Heart right ventricle (tissue), 16 donors: ENCODE data around the gene ARRDC4. TPM values are rescaled to one million over a fixed set of nuclear protein-coding genes. Genes with fewer than 3 reads are reported as not detected.

Experiments used
- ATAC-seq, 8 donors: fragments of 200-7000 bp; cut with Tn5 transposase; one replicate each; pipeline ENCODE4 v1.9.1; 2020; ENCODE audit warnings: mild to moderate bottlenecking in 8 of 8, moderate library complexity in 8 of 8, moderate number of reproducible peaks in 1 of 8
- DNase-seq, 2 donors: peaks; one replicate each; pipeline ENCODE4 v3.0.0-alpha.2; 2020
- H3K27ac ChIP-seq, 10 donors: fragments of 200-600 bp; sonication (generic) in 2 of 10; one replicate each; pipeline versions ENCODE4 v1.5.0 to v1.8.0; 2020 to 2022; ENCODE audit warnings: mild to moderate bottlenecking in 3 of 10
- H3K27me3 ChIP-seq, 7 donors: fragments of 200-600 bp; one replicate each; pipeline ENCODE4 v1.8.0; 2021 to 2022; ENCODE audit warnings: mild to moderate bottlenecking in 2 of 7
- H3K36me3 ChIP-seq, 9 donors: fragments of 200-600 bp; sonication (generic) in 1 of 9; one replicate each; pipeline versions ENCODE4 v1.5.0 to v1.8.0; 2020 to 2022; ENCODE audit warnings: mild to moderate bottlenecking in 2 of 9
- H3K4me1 ChIP-seq, 9 donors: fragments of 200-600 bp; sonication (generic) in 1 of 9; one replicate each; pipeline versions ENCODE4 v1.5.0 to v1.8.0; 2020 to 2022; ENCODE audit warnings: mild to moderate bottlenecking in 4 of 9
- H3K4me3 ChIP-seq, 10 donors: fragments of 200-600 bp; sonication (generic) in 2 of 10; one replicate each; pipeline versions ENCODE4 v1.5.0 to v1.8.0; 2020 to 2022; ENCODE audit warnings: mild to moderate bottlenecking in 7 of 10, moderate library complexity in 2 of 10
- H3K9me3 ChIP-seq, 11 donors: fragments of 200-600 bp in 10 of 11; sonication (generic) in 2 of 11; one replicate each; pipeline versions ENCODE4 v1.5.0 to v1.8.0; 2013 to 2022; ENCODE audit warnings: mild to moderate bottlenecking in 2 of 11, control low read depth in 1 of 11, moderate library complexity in 1 of 11
- CTCF ChIP-seq, 9 donors: fragments of 200-600 bp; sonication (generic) in 2 of 9; IDR thresholded peaks; one replicate each; pipeline versions ENCODE4 v1.5.0 to v1.8.0; 2021 to 2022; ENCODE audit warnings: antibody characterized with exemption in 9 of 9, mild to moderate bottlenecking in 5 of 9, moderate library complexity in 1 of 9
- WGBS, 2 donors: extraction: QIAGEN DNeasy Blood & Tissue Kit; methylation state at CpG; one replicate each; pipeline ENCODE4 v1.1.7; 2013; ENCODE audit warnings: inconsistent platforms in 1 of 2; 5-methylcytosine and 5-hydroxymethylcytosine counted together
- intact Hi-C, 10 donors: fragments of 100-400 bp; cut with DNase I; formaldehyde crosslinking; loops; one replicate each; pipeline versions ENCODE4 v1.11.1 to v1.14.2; 2022
- polyA plus RNA-seq, 2 donors: library from polyadenylated mRNA; stranded (reverse); fragments of 200-250 nt; gene quantifications; one replicate each; pipeline ENCODE4 v1.2.3, GENCODE V29; 2013
- total RNA-seq, 10 donors: library from RNA; stranded (reverse); fragmentation: NEBNext Ultra II Directional in 3 of 10; extraction: Animal tissue kit (Norgen Biotek cat#: 25700) in 3 of 10; gene quantifications; one replicate each; pipeline versions ENCODE4 v1.2.1 to v1.2.4, GENCODE V29; 2021 to 2023
- donor health status: Arrhythmogenic right ventricular cardiomyopathy.
- donor health status: ischemic (EF 13 %, LVEDD 7.1; RV severe dilation, severe dysfunction).
- donor health status: healthy with polysubstance abuse.
- donor health status: DM: no; HTN: yes; CAD: no.
- donor health status: DM: no; HTN: no; CAD: no.
- donor health status: ischemic (EF 25% LVEDD 6.9; RV normal size, moderate dysfunction).
- donor health status: ischemic (EF 25% LVEDD 5.7; RV mildly dilated, moderate dysfunction).
- donor health status: healthy.
- donor health status: DM: yes; HTN: yes; CAD: no.
- donor health status: Ischemic cardiomyopathy.
- donor health status: ischemic (EF 35%, LVEDD 5.7; RV mildly dilated, moderate dysfunction).
- donor health status: nonischemic (EF 11% LVEDD 7.7; RV severe dilation, severe dysfunction).
- donor health status: DM: yes; HTN: yes; CAD: no.
- donor health status: PGD.
- donor health status: ischemic (EF 29% LVEDD 5.4; RV normal size, mild dysfunction).
- donor health status: nonischemic (EF 23%, LVEDD 6.1; RV moderate dilation, normal function).

The ARRDC4 gene
- total and polyA plus RNA-seq, 12 donors: 8.2 to 26.4 (median 14.5) TPM

- DNase-seq (no peak), ATAC-seq (no peak)
- Histone ChIP-seq H3K36me3 (peaks cover 0 to 84% (median 42%) of the 10 kb centered on the region in 9 donors), H3K4me3 (no peak overlapping the region), H3K9me3 (no peaks in the 10 kb centered on the region), H3K27me3 (no peaks in the 10 kb centered on the region), H3K4me1 (peaks cover 0 to 51% (median 7%) of the 10 kb centered on the region in 9 donors), H3K27ac (no peak overlapping the region)
- WGBS, 2 donors: 80 to 89% methylated on average over 1 of the region's 1 CpG
- no peak for TF ChIP-seq CTCF (IDR thresholded peaks at IDR 0.05)
- intact Hi-C loops: loop anchor here in 1 of 10 donors (10.0 kb wide), 1 partner anchor 64 kb away; no protein-coding TSS in a partner anchor
Measured at GRCh38 chr15:97968380-97968779, 7.9 kb downstream of the ARRDC4 start.

GRCh38 chr15:97972366-97972765 lies 11.9 kb downstream of the ARRDC4 start:
- Histone ChIP-seq H3K9me3 (no peaks in the 10 kb centered on the region), H3K27me3 (no peaks in the 10 kb centered on the region), H3K36me3 (peaks cover 0 to 80% (median 43%) of the 10 kb centered on the region in 9 donors), H3K4me3 (no peak overlapping the region), H3K27ac (no peak overlapping the region), H3K4me1 (peaks cover 0 to 15% (median 0%) of the 10 kb centered on the region in 9 donors)
- ATAC-seq: no peak
- intact Hi-C loops: no loop called here
- 41 to 55% methylated on average over 1 of the region's 1 CpG for WGBS, 2 donors
- no peak for DNase-seq
- TF ChIP-seq CTCF (IDR thresholded peaks at IDR 0.05): no peak

- intact Hi-C loops: no loop called here
- Histone ChIP-seq H3K36me3 (peaks cover 0 to 42% (median 20%) of the 10 kb centered on the region in 9 donors), H3K9me3 (no peaks in the 10 kb centered on the region), H3K27me3 (peaks cover 0 to under 1% (median 0%) of the 10 kb centered on the region in 7 donors), H3K4me1 (peaks cover 0 to 9% (median 0%) of the 10 kb centered on the region in 9 donors), H3K4me3 (no peak overlapping the region), H3K27ac (no peak overlapping the region)
- DNase-seq (no peak), ATAC-seq (no peak)
- WGBS, 2 donors: 84 to 87% methylated on average over 8 of the region's 8 CpGs
- TF ChIP-seq CTCF (IDR thresholded peaks at IDR 0.05): no peak
Measured at GRCh38 chr15:97976129-97976528, 15.6 kb downstream of the ARRDC4 start.

- ATAC-seq: peak in 1 of 8 donors; percentile 55
- TF ChIP-seq CTCF (IDR thresholded peaks at IDR 0.05): no peak
- no peak overlapping the region for H3K4me3 ChIP-seq
- 81 to 85% methylated on average over 10 of the region's 10 CpGs for WGBS, 2 donors
- H3K9me3 ChIP-seq: no peaks in the 10 kb centered on the region
- peaks cover 0 to 4% (median 0%) of the 10 kb centered on the region in 7 donors for H3K27me3 ChIP-seq
- H3K36me3 ChIP-seq: peaks cover 0 to 34% (median 15%) of the 10 kb centered on the region in 9 donors
- no peak overlapping the region for H3K27ac ChIP-seq
- no peak for DNase-seq
- intact Hi-C loops: no loop called here
- H3K4me1 ChIP-seq: peaks cover 0 to 15% (median 0%) of the 10 kb centered on the region in 9 donors
Measured at GRCh38 chr15:97976766-97977503, 16.4 kb downstream of the ARRDC4 start.
